Pancreas (tissue), 10 donors: Measurements from ENCODE around the gene TSEN15. TPM values are rescaled to one million over a fixed set of nuclear protein-coding genes. Genes with fewer than 3 reads are reported as not detected.

ENCODE experiments used
- ATAC-seq, 4 donors: fragments of 200-7000 bp; cut with Tn5 transposase; one replicate each; pipeline versions ENCODE4 v1.8.0 to v1.9.1; 2020; ENCODE audit warnings: mild to moderate bottlenecking in 4 of 4, moderate library complexity in 4 of 4
- DNase-seq, 6 donors: peaks; one replicate each; pipeline ENCODE4 v3.0.0-alpha.2; 2020
- FAIRE-seq: peaks from 2 replicates; lab custom pipeline; 2012; peaks lifted over from hg19 to GRCh38; lab: Jason Lieb, UNC
- H3K27ac ChIP-seq, 4 donors: fragments of 200-600 bp; sonication (generic); 1 replicate in 3 of 4; 2 replicates in 1 of 4; pipeline versions ENCODE4 v1.5.0 to v1.8.0; 2020
- H3K27me3 ChIP-seq, 4 donors: fragments of 200-600 bp; one replicate each; pipeline ENCODE4 v1.8.0; 2021
- H3K36me3 ChIP-seq, 3 donors: fragments of 200-600 bp; sonication (generic) in 1 of 3; one replicate each; pipeline versions ENCODE4 v1.5.0 to v1.8.0; 2020 to 2021
- H3K4me1 ChIP-seq, 3 donors: fragments of 200-600 bp; one replicate each; pipeline ENCODE4 v1.8.0; 2021
- H3K4me3 ChIP-seq, 4 donors: fragments of 200-600 bp; sonication (generic) in 2 of 4; one replicate each; pipeline versions ENCODE4 v1.5.0 to v1.8.0; 2020 to 2021
- H3K9me3 ChIP-seq, 4 donors: fragments of 200-600 bp; one replicate each; pipeline ENCODE4 v1.8.0; 2021
- CTCF ChIP-seq, 4 donors: fragments of 200-600 bp; sonication (generic) in 3 of 4; IDR thresholded peaks; one replicate each; pipeline versions ENCODE4 v1.5.0 to v1.8.0; 2021; ENCODE audit warnings: antibody characterized with exemption in 4 of 4
- WGBS, 2 donors: extraction: QIAGEN DNeasy Blood & Tissue Kit; methylation state at CpG; one replicate each; pipeline ENCODE4 v1.1.7; 2013; 5-methylcytosine and 5-hydroxymethylcytosine counted together
- intact Hi-C, 3 donors: fragments of 100-400 bp; cut with DNase I; formaldehyde crosslinking; loops; one replicate each; pipeline versions ENCODE4 v1.11.1 to v1.14.2; 2022
- polyA plus RNA-seq, 2 donors: library from polyadenylated mRNA; stranded (reverse); fragments of 200-250 nt; gene quantifications; one replicate each; pipeline ENCODE4 v1.2.3, GENCODE V29; 2013
- total RNA-seq, 6 donors: library from RNA; stranded (reverse); fragmentation: NEBNext Ultra II Directional in 4 of 6; extraction: Animal tissue kit (Norgen Biotek cat#: 25700) in 4 of 6; gene quantifications; one replicate each; pipeline versions ENCODE4 v1.2.1 to v1.2.4, GENCODE V29; 2021 to 2023
- donor health status: healthy with polysubstance abuse.
- donor health status: DM: no; HTN: no; CAD: no; lungs with moderate emphysema.
- donor health status: DM: no; HTN: no; CAD: no.
- donor health status: control.
- donor health status: control.
- donor health status: Bipolar disorder and iron deficiency.
- donor health status: DM: yes; HTN: yes; CAD: no.
- donor health status: DM: no; HTN: no; CAD: no.
- donor health status: DM: no; HTN: no; CAD: no.
- donor health status: DM: yes; HTN: yes; CAD: no.

TSEN15 gene
- total and polyA plus RNA-seq, 8 donors = 5.8 to 15.4 (median 9.9) TPM

DNA sequence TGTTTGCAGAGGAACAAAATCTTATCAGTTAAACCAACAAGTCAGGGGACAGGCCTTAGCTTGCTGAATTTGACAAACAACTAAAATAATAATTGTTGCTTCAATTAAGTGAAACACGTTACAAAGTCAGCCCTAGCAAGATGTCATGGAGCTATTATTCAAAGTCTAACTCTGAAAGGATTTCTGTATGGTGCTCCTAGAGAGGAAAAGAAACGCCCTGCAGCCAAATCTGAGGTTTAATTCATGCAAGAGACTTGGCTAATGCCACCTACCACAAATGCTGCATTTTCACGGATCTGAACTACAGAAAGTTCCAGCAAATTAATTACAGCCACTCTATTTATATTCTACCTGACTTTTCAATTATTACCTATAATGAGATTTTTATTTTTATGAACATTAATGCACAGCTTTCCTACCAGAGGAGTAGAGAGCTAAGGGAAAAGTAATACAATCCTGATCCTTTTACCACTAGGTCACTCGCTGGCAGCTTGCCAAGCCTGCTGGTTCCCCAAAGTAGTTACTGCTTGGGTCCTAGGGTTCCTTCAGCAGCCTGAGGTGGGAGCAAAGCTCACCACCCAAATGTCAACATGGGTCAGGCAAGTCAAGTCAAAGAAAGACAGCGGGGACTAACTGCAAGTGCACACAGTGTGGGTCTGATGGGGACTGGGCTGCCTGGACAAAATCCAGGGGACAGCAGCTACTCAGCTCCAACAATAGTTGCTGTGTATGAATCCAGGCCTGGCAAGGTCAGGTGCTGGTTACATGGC, 22.5 kb upstream of the TSEN15 start:
- intact Hi-C loops = no loop called here
- peaks cover 0 to 5% (median 0%) of the 10 kb centered on the region in 3 donors for H3K4me1 ChIP-seq
- no peaks in the 10 kb centered on the region for H3K9me3 ChIP-seq
- 59 to 66% methylated on average over 5 of the region's 5 CpGs for WGBS, 2 donors
- no peak overlapping the region for H3K4me3 ChIP-seq
- ATAC-seq (peak; percentile 46 to 65 (median 48)), FAIRE-seq (no peak), DNase-seq (peak in 5 of 6 donors; percentile 25 to 82 (median 65))
- no peak overlapping the region for H3K27ac ChIP-seq
- H3K27me3 ChIP-seq = no peaks in the 10 kb centered on the region
- TF ChIP-seq CTCF (IDR thresholded peaks at IDR 0.05) = no peak
- no peaks in the 10 kb centered on the region for H3K36me3 ChIP-seq

DNA sequence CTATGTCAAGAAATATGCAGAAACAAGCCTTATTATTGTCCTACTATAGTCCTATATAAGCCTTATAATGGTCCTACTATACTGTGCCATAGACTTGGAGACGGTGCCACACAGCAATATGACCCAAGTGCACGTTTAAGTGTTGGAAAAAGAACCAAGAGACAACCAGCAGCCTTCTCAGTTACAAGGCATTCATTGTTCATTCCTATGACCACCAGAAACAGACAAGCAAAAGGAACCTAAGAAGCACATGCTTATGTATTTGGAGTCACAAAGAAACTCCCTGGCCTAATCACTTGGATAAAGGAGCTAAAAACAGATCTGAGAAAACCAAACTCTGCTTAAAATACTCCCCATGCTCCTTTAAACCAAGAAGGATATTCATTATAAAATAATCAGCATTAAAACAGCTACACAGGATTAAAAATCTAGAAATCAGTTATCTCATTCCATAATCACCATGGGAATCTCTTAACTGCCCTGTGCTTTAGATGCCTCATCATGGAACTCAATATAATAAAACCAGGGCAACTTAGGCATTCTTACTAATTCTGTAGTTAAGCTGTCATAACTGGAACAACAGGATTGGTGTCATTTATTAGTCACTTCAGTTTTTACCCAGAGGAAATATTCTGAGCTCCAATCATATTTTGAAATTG, 21.0 kb upstream of the TSEN15 start:
- H3K27ac ChIP-seq = no peak overlapping the region
- H3K27me3 ChIP-seq = no peaks in the 10 kb centered on the region
- no peaks in the 10 kb centered on the region for H3K4me1 ChIP-seq
- no peaks in the 10 kb centered on the region for H3K9me3 ChIP-seq
- no peak for ATAC-seq
- no peak for DNase-seq
- 90 to 91% methylated on average over 2 of the region's 2 CpGs for WGBS, 2 donors
- H3K4me3 ChIP-seq = no peak overlapping the region
- FAIRE-seq = no peak
- intact Hi-C loops = no loop called here
- TF ChIP-seq CTCF (IDR thresholded peaks at IDR 0.05) = no peak
- no peaks in the 10 kb centered on the region for H3K36me3 ChIP-seq

DNA sequence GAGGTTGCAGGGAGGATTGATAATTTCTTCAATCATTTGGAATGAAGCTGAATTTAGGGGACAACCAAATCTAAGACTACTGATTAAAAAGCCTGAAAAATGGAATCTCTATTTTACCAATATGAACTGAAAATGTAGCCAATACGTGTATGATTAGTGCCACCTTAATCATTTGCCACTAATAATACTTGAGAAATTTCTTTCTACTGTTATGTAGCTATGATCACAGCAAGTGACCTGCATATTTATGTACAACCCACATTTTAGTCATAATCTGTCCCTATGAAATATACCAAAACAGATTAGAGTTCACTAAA, 20.5 kb upstream of the TSEN15 start:
- no peaks in the 10 kb centered on the region for H3K9me3 ChIP-seq
- no peak for DNase-seq
- intact Hi-C loops = no loop called here
- no peaks in the 10 kb centered on the region for H3K4me1 ChIP-seq
- 95 to 97% methylated on average over 1 of the region's 1 CpG for WGBS, 2 donors
- no peak overlapping the region for H3K4me3 ChIP-seq
- FAIRE-seq = no peak
- H3K27me3 ChIP-seq = no peaks in the 10 kb centered on the region
- TF ChIP-seq CTCF (IDR thresholded peaks at IDR 0.05) = no peak
- H3K36me3 ChIP-seq = no peaks in the 10 kb centered on the region
- ATAC-seq = no peak
- no peak overlapping the region for H3K27ac ChIP-seq

- no peak overlapping the region for H3K27ac ChIP-seq
- 90 to 91% methylated on average over 8 of the region's 8 CpGs for WGBS, 2 donors
- H3K4me3 ChIP-seq = no peak overlapping the region
- FAIRE-seq (no peak), DNase-seq (no peak), ATAC-seq (no peak)
- TF ChIP-seq CTCF (IDR thresholded peaks at IDR 0.05) = no peak
- intact Hi-C loops = no loop called here
- no peaks in the 10 kb centered on the region for H3K4me1 ChIP-seq
- no peaks in the 10 kb centered on the region for H3K27me3 ChIP-seq
- H3K36me3 ChIP-seq = no peaks in the 10 kb centered on the region
- H3K9me3 ChIP-seq = no peaks in the 10 kb centered on the region
Measured at GRCh38 chr1:184031409-184032107, 20.0 kb upstream of the TSEN15 start.
